DMS79 (cell line): ENCODE results near the gene GPR27.

Source experiments
- DNase-seq: peaks from one replicate; lab custom pipeline; 2025; lab: John Stamatoyannopoulos, UW

The GPR27 gene

GRCh38 chr3:71753701-71754609 is at the start of gene GPR27:
Gene GPR27, plus strand, starts transcription at chr3:71753855. Its CDS starts 195 bp downstream, at chr3:71754050.
- DNase-seq: no peak

GRCh38 chr3:71704915-71705314 is 48.7 kb upstream of the GPR27 start:
- no peak for DNase-seq

GRCh38 chr3:71705681-71706080 is 48.0 kb upstream of the GPR27 start:
- no peak for DNase-seq

- DNase-seq: no peak
Measured at GRCh38 chr3:71707595-71707994, 46.1 kb upstream of the GPR27 start.

GRCh38 chr3:71708476-71709105 is 45.1 kb upstream of the GPR27 start:
- DNase-seq: no peak

GRCh38 chr3:71709908-71710511 is 43.6 kb upstream of the GPR27 start:
- no peak for DNase-seq

- no peak for DNase-seq
Measured at GRCh38 chr3:71710906-71711494, 42.7 kb upstream of the GPR27 start.

GRCh38 chr3:71713041-71713440 is 40.6 kb upstream of the GPR27 start:
- peak; percentile 66 for DNase-seq

- DNase-seq: no peak
Measured at GRCh38 chr3:71714595-71714994, 39.1 kb upstream of the GPR27 start.

- no peak for DNase-seq
Measured at GRCh38 chr3:71718072-71718471, 35.6 kb upstream of the GPR27 start.

GRCh38 chr3:71721002-71721401 is 32.7 kb upstream of the GPR27 start:
- DNase-seq: no peak

- DNase-seq: no peak
Measured at GRCh38 chr3:71721651-71722157, 32.0 kb upstream of the GPR27 start.

GRCh38 chr3:71722693-71723092 is 31.0 kb upstream of the GPR27 start:
- DNase-seq: no peak

- DNase-seq: no peak
Measured at GRCh38 chr3:71723452-71724170, 30.0 kb upstream of the GPR27 start.

- DNase-seq: no peak
Measured at GRCh38 chr3:71724171-71724453, 29.5 kb upstream of the GPR27 start.

- no peak for DNase-seq
Measured at GRCh38 chr3:71724584-71725270, 28.9 kb upstream of the GPR27 start.

- no peak for DNase-seq
Measured at GRCh38 chr3:71725271-71725991, 28.2 kb upstream of the GPR27 start, which contains the start of gene EIF4E3. Gene EIF4E3, minus strand, starts transcription at chr3:71725402. Its CDS starts 35 bp downstream, at chr3:71725367.

GRCh38 chr3:71726146-71726545 is 27.5 kb upstream of the GPR27 start:
- no peak for DNase-seq

GRCh38 chr3:71728632-71729342 is 24.9 kb upstream of the GPR27 start:
- DNase-seq: peak; percentile 11

GRCh38 chr3:71732637-71733036 is 21.0 kb upstream of the GPR27 start:
- DNase-seq: no peak
